GM12865 (cell line): ENCODE measurements around the gene MUCL3.

Experiments used
- DNase-seq: peaks from one replicate; pipeline ENCODE4 v3.0.0; 2010; ENCODE audit warnings: low read depth
- H3K4me3 ChIP-seq: 2 replicates; pipeline ENCODE4 v1.5.1; 2011; ENCODE audit warnings: mild to moderate bottlenecking, low read depth, low read length, control low read depth
- CTCF ChIP-seq: IDR thresholded peaks from 2 replicates; pipeline ENCODE4 v1.5.1; 2011; ENCODE audit warnings: low read length, control low read depth, low read depth, inconsistent platforms; ENCODE audit not compliant: insufficient read depth; ENCODE audit errors: missing control alignments

MUCL3 gene

GRCh38 chr6:30940361-30940986, at the start of gene MUCL3:
Gene MUCL3 (plus strand): TSS chr6:30940973. CDS start chr6:30941000, 27 bp downstream.
- no peak for DNase-seq
- TF ChIP-seq CTCF, result no peak
- H3K4me3 ChIP-seq, result no peak within 1 kb of the TSS

- H3K4me3 ChIP-seq, result no peak overlapping the region
- no peak for DNase-seq
- TF ChIP-seq CTCF, result no peak
Observed at GRCh38 chr6:30891450-30891723, 49.4 kb upstream of the MUCL3 start.

GRCh38 chr6:30891816-30892538, 48.8 kb upstream of the MUCL3 start:
- DNase-seq, result no peak
- H3K4me3 ChIP-seq, result no peak overlapping the region
- TF ChIP-seq CTCF, result no peak

- no peak for DNase-seq
- no peak for TF ChIP-seq CTCF
- H3K4me3 ChIP-seq, result no peak overlapping the region
Observed at GRCh38 chr6:30893001-30893591, 47.7 kb upstream of the MUCL3 start.

- no peak for DNase-seq
- TF ChIP-seq CTCF, result no peak
- no peak overlapping the region for H3K4me3 ChIP-seq
Observed at GRCh38 chr6:30893666-30894065, 47.1 kb upstream of the MUCL3 start.

- no peak for TF ChIP-seq CTCF
- H3K4me3 ChIP-seq, result no peak overlapping the region
- DNase-seq, result no peak
Observed at GRCh38 chr6:30894381-30894780, 46.4 kb upstream of the MUCL3 start.

- H3K4me3 ChIP-seq, result no peak overlapping the region
- DNase-seq, result no peak
- TF ChIP-seq CTCF, result no peak
Observed at GRCh38 chr6:30894935-30895334, 45.8 kb upstream of the MUCL3 start.
